GM18508 (cell line): ENCODE measurements around the gene CHST15.

Experiments
- ATAC-seq: cut with Tn5 transposase; IDR thresholded peaks from one replicate; pipeline ENCODE4 v1.9.1; 2021; ENCODE audit warnings: moderate number of reproducible peaks; ENCODE audit not compliant: insufficient read depth, unreplicated experiment

CHST15 gene

DNA sequence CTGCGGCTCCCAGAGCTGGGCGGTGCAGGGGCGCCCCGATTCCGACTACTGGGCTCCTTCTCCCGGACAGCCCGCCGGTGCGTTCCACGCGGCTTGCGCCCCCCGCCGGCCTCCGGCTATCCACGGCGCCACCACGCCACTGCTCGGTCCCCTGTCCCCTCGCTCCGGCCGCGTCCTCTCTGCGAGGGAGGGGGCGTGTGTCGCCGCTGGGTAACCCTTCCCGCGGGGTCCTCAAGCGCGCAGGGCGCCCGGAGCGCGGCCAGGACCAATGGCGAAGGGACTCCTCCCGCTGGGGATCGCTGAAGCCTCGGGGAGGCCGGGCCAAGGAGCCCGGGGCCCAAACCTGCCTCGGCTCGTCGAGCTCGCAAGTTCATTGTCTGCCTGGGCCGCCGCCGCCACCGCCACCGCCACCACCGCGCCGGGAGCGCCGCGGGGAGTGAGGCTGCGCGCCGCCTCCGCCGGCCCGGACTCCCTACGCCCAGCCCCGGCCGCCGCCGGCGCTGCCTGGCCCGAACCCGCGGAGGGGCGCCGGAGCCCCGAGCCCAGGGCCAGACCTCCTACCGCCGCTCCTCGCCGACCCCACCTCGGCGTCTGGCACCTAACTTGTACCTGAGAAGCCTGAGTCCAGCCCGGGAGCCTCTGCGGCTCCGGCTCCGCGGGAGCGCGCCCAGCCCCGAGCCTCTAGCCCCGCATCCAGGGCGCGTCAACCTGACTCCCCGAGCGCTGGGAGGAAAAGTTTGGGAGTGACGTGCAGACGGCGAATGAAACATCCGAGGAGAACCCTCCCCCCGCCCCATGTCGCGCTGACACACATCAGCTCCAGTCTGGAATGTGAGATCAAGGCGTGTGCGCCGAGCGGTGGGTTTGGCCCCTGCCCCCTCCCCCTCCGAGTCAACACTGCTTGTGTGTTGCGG, at the start of gene CHST15:
CHST15 (minus strand) TSS at position 739 of the 914 bp plus-strand sequence. CDS start 47,386 bp downstream, outside the sequence.
- no peak for ATAC-seq

DNA sequence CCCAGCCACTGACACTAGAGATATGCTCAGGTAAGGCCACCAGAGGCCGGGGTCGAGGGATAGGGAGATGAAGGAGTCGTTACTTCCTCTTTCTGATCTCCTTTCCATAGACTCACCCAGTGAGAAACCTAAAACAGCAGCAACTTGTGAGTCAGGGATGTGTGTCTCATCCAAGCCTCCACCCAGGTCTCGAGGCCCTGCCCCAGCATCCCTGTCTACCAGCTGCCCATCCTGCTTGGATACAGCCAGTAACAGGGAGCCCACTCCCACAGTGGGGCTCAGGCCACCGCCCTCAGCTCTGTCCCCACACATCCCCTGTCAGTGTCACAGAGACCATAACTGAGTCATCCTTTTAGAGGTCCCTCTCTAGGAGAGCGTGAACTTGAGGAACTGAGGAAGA, 49.6 kb upstream of the CHST15 start:
- no peak for ATAC-seq

DNA sequence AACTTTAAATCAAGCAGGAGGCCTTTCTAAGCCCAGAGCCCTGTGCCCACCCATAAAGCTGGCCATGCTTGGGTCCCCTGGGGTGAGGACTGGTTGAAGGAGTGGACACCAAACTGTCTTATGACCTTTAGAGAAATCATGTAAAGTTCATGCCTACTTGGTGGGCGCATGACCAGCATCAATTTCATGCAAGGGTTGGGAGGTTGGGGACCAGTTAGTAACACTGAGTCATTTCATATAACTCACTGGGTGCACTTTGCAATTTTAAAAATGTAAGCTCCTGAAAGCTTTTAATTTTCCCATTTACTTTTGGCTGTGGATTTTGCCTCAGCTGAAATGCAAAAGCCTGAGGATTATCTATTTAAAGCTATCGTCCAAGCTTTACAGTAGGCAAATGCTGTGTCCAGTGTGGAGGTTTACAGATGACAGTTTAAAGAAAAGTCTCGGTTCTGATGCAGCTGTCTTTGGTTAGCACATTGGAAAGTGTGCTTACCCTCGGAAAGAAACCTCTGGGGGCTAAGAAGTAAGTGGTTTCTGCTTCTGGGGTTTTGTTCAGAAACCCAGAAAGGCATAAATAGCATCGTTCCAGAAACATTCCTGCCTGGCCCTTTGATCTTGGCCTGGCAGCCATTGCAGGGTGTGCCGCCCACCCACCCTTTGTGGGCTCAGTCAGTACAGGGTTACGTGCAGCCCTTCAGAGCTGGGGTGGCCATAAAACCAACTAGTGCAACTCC, 48.8 kb upstream of the CHST15 start:
- no peak for ATAC-seq

DNA sequence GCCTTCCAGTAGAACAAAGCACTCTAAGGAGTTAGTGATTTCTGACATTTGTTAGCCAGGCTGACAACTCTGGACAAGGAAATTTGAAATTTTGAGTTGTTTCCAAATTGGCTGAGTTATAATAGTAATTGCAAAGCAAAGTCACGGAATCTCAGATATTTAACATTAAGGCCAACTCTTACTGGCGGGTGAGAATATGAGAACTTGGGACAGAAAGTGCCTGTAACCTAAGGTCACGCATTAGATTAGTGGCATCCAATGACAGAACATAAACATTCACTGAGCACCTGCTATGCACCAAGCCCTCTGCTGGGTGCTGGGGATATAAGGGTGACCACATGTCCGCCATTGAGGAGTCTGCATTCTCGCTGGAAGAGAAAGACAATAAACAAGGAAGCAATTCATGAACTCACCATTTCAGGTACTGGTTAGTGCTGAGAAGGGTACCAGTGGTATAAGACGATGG, 45.5 kb upstream of the CHST15 start:
- no peak for ATAC-seq

- no peak for ATAC-seq
Measured at GRCh38 chr10:124138195-124138882, 44.9 kb upstream of the CHST15 start.

GRCh38 chr10:124134251-124134893, 41.0 kb upstream of the CHST15 start:
- ATAC-seq: no peak

DNA sequence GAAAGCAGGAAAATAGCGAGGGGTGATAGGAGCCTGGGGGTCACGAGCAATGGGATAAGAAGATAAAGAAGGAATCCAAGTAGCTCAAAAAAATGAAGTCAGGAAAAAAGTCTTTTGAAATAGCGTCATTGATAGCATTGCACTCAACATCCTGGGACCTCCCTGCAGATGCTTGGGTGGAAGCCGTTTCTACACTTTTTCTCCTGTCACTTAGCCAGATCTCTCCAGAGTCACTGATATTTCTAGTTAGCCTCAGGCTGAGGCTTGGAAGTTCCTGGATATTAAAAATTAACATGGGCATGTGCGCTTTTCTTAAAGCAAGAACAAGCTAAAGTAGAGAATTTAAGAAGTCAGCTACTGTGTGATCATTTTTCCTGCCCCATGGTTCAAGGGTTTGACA, 39.5 kb upstream of the CHST15 start:
- ATAC-seq: no peak

DNA sequence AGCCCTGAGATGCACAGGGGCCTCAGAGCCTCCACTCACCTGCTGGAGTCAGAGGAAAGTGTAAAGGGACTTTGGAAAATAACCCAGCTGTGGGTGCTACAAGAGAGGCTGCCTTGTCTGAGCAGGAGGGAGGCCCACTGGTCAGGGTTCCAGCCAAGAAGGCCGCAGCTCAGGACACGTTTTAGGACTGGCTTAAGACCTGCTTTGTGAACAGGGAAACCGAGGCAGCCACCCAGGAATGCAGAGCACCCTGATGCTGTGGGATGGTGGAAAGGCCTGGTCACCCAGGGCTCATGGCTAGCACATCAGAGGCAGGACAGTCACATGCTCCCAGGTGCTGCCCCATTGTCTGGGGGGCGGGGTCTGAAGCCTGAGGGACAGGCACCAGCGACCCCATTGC, 38.9 kb upstream of the CHST15 start:
- ATAC-seq: no peak

DNA sequence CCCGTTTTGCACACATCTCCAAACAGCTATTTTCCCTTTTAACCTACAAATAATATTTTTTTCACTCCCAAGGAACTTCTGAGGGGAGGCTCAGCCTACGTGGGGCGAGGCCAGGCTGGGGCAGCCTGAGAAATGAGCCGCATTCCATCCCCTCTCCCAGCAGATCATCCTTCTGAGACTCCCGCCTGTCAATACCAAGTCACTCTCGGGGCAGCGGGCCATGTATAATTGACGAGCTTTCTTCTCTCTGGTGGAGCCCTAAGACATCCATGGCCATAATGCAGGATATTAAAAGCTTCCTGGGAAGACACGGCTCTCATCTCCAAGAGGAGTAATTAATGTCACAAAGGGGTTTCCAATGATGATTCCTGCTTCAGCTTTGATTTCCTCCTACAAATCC, 37.8 kb upstream of the CHST15 start:
- no peak for ATAC-seq

GRCh38 chr10:124130198-124130900, 37.0 kb upstream of the CHST15 start:
- ATAC-seq: no peak

DNA sequence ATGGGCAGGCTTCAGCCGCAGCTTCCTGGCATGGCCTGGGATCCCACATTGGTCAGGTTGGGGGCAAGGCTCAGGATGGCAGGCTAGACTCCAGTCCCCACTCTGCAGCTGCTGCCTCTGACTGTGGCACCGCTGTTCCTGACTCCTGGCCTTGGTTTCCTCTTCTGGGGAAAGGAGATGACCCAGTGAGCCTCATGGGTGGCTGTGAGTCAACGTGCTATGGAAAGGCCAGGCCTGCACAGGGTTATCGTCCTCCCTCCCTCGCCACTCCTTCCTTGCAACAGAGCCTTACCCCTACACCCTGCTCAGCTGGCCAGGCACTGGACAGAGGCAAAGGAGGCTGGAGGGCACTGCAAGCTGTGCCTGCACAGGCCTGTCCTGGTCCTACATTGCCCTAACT, 36.1 kb upstream of the CHST15 start:
- no peak for ATAC-seq

DNA sequence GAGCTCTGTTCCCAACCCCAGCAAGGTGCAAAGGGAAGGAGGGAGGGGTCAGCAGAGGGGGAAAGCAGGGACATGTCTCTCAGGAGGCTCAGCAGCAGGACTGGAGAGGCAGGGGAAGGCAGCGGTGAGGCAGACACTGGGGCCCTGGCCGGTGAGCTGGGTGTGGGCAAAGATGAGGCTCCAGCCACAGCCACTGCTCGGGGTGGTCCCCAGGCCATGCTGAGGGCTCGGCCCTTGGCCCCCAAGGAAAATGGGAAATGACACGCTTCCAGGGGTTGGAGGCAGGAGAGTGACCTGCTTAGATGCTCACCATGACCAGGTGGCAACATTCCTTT, 35.4 kb upstream of the CHST15 start:
- no peak for ATAC-seq

DNA sequence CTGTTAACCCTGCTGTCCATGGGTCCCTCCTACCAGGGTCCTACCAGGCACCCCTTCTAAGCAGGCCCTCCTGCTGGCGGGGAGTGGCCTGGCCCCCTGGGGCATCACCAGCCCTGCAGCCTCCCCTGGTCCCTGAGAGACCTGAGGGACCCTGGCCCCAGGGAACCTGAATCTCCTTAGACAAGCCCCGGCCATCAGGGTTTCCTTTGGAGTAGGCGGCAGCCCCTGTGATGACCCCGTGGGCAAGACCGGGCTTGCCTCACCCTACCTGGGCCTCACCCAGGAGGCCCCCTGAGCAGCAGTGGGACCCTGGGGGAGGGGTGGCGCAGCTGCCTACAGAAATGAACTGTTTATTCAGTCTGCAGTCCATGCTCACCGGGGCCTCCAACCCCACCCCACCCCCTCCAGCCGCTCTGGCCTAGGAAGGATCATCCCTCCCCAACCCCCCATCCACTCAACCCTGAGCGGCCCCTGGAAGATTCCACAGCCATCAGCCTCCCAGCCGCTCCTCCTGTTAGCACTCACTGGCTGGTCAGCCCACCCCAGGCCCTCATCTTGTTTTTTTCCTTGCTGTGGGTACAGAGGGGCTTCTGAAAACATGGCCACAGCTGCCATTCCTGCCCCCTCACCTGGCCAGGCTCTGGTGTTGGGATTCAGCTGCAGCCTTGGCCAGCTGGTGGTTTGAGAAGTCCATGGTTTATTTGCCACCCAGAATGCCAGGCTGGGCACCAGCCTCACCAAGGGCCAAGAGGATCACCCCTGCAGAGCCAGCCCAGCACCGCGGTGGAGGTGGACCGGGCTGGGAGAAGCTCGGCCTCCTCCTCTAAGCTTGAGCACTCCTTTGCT, 34.8 kb upstream of the CHST15 start:
- ATAC-seq: no peak

DNA sequence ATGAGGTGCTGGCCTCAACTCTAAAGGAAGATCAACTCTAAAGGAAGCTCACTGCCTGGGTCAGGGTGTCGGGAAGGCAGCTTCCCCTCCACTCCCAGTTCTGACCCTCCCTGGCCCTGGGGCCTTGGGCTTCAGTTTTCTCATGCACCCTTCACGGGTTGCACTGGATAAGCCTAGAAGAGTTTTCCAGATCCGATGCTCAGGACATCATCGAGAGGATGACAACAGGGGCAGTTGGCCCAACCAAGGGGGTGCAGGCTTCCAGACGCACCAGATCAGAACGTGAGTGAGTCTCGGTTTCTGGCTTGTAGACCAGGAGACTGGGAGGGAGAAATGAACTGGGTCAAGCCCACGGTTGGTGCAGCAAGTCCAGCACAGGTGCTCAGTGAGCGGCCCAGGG, 34.2 kb upstream of the CHST15 start:
- ATAC-seq: no peak

- no peak for ATAC-seq
Measured at GRCh38 chr10:124126983-124127385, 33.6 kb upstream of the CHST15 start.

- no peak for ATAC-seq
Measured at GRCh38 chr10:124126145-124126982, 33.0 kb upstream of the CHST15 start.

DNA sequence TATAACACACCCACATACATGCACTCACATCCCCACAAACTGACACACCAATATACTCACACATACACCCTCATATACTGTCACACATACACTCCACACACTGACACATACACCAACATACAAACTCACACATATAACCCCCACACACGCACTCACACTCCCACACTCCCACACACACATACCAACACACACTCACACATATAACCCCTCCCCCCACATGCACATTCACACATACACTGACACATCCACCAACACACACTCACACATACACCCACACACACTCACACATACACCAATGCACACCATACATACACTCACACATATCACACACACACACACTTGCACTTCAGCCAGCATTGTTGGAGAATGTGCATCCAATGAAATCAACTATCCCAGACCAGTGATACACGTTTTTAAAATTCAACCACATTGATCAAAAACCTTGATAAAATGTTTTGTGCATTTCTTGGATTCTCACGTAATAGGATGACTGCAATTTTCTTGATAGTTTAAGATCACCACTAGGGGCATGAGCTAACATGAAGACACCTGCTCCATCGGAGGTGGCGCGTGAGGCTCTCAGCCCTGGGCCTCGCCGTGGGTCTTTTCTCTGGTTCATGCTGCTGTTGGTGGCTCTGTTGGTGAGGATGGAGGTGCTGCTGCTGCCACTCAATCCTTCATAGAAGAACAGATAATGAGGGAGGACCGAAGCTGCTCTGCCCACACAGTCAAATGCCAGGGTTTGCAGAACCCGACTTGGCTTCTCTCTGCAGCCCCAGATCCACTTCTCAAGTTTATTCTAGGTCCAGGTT, 32.1 kb upstream of the CHST15 start:
- ATAC-seq: no peak
